HG03060 (cell line): ENCODE results near the gene DENND2D.

Experiments
- ATAC-seq: cut with Tn5 transposase; IDR thresholded peaks from one replicate; pipeline ENCODE4 v1.9.1; 2021; ENCODE audit warnings: low read depth, moderate number of reproducible peaks; ENCODE audit not compliant: unreplicated experiment

The DENND2D gene

GRCh38 chr1:111204201-111204982 is 3.9 kb upstream of the DENND2D start:
- no peak for ATAC-seq

- no peak for ATAC-seq
Measured at GRCh38 chr1:111203681-111204200, 3.3 kb upstream of the DENND2D start.

DNA sequence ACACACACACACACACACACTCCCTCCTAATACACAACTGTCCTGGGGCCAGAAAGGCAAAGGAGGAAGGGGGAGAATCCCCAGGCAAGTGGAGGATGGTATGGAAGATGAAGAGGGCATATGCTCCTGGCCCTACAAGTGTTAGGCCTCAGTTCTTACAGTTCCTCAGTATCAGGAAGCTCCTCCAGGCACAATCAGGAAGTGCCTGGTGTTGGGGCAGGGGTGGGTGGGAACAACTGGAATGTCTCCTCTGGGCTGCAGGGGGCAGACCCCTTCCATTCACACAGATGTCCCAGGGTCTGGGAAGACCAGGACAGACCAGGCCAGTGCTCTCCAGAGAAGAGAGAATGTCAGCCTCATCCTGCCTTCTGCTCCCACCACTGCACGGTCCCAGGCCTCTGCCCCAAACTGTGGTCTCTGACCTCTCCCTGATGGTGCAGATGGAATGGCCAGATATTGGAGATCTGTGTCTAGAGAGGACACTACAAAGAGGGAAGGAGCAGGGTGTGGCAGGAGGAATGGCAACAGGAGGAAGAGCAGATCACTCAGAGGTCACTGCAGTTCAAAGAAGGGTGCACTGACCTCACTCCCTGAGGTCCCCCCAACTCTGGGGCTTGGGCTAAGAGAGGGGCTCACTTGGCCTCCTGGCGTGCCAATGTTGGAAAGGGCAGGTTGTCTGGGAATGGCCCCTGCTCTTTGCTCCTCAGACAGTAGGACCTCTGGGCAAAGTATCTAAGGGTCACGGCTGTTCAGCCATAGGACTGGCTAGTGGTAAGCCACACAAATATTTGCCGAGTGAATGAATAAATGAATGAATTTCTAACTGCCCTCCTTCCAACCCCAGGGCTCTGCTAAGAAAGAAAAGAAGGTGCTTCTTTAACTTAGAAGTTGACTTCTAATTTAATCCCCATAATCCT is 2.5 kb upstream of the DENND2D start:
- ATAC-seq, result no peak

DNA sequence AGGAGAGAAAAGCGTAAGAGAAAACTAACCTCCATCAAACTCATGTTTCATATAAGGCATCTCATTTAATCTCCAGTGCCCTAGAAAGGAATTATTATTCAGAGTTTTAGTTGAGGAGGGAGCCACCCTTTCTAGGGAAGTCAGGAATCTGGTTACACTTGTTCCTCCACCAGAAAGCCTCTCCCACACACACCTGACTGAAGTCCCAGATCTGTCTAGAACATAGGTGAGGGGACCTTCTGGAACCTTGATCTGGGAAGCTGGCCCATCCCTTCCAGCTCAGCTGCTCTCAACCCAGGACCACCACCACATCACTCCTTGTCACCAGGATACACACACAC is 1.9 kb upstream of the DENND2D start:
- ATAC-seq, result no peak

DNA sequence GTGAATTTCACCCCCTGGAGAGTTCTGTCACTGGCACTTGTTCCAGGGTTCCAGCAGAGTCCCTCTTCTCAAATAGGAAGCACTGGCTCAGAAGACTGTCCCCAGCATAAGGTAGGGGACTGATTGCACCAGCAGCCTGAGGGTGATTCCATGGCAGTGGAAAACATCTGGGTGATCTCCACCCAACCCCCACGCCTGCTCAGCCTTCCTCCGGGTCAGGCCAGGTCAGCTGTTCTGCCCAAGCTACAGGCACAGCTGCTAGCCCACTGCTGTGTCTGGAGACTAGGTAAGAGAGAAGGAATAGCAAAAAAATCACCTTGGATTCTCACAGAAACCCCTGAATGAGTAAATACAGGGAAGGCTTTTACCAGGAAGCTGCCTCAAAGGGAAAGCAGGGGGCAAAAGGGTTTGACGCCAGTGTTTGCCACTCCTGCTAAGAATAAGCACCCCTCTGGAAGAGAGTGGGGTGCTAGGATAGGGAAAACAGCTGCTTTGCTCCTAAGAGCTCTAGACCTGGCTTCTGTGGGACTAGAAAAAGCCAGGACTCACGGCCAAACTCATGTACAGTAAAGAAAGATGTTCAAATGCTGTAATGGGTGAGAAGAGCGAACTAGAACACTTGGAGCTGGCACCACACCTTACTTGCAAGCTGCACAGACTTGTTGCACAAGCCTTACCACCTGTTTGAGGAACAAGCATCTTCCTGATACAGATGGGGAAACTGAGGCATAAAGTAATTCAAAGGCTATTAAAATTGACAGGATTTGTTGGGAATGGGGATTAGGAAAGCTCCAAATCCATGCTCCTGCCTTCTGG is 1.0 kb upstream of the DENND2D start:
- ATAC-seq, result no peak

- no peak for ATAC-seq
Measured at GRCh38 chr1:111200802-111201161, 336 bp upstream of the DENND2D start.

DNA sequence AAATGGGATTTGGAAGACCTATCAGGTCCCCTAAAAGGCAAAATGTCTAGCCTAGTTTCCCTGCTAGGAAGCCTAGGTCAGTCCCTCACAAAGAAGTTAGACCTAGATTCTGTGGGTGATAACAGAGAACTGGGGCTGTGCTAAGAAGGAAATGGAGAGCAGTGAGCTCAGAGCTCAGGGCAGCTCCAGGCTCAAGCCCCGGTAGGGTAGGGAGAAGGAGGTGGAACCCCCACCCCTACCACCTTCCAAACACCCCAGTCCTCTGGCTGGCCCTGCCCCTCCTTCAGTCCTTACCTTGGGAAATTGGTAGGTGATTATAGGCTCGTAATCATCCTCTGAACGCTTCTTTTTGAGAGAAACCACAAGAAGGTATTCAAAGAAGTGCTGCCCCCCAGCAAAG is 1.1 kb downstream of the DENND2D start:
- ATAC-seq, result no peak

DNA sequence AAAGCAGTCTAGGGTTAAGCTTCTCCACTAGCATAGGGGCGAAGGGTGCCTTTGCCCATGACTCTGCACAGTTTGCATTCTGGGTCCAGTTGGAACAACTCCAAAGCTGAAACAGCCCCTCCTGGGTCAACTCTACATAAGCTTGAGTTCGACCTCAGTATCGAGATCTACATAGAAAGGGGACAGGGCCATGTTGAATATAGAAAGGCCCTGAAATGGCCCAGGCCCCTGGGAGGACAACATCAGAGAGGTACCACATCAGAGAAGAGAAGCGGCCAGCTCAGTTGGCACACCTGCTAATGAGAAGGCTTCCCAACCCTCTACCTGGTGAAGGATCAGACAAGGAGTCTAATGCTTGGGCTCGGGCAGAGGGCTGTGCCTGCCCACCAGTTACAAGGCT is 1.6 kb downstream of the DENND2D start:
- no peak for ATAC-seq

DNA sequence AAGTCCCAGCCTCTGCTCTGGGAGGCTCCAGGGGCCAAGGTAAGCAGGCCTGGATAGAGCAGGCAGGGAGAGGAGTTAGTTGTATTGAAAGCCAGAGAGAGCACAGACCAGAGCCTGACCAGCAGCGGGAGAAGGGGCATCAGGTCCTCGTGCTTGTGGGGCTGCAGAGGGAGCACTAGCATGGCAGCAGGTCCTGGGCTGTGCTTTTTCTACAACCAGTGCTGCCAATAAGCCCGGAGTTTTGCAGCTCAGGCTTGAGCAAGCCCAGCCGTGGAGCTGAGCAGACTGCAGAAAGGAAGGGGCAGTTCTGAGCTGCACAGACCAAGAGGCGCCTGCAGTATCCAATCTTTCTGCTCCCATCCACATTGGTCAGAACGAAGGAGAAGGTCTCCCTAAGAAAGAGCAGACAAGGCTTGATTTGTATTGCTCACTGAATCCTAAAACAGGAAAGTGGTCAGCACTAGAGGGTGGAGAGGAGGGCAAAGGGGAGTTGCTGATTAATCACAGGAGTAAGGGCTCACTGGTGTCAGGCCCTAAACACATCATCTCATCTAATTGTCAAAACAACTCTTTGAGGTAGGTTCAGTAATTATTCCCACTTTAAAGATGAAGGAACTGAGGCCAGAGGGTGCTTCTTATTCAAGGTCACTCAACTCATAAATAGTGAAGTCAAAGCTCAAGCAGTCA is 2.7 kb downstream of the DENND2D start:
- ATAC-seq, result no peak

DNA sequence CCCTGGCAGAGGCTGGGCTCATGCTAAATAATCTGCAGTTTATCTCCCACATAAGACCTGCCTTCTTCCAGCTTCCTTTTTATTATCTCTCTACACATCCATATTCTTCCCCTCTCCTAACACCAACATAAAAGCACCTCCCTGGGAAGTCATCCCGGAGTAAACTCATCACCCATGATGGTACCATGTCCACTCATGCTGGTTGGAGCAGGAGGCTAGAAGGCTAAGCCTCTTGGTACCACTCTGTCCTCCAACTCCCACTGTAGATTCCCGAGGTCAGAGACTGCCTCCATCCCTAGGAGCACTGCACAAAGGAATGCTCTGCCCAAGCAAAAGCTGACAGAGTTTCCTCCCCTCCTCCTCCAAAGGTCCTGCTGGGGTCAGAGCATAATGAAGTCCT is 4.2 kb downstream of the DENND2D start:
- ATAC-seq, result no peak

DNA sequence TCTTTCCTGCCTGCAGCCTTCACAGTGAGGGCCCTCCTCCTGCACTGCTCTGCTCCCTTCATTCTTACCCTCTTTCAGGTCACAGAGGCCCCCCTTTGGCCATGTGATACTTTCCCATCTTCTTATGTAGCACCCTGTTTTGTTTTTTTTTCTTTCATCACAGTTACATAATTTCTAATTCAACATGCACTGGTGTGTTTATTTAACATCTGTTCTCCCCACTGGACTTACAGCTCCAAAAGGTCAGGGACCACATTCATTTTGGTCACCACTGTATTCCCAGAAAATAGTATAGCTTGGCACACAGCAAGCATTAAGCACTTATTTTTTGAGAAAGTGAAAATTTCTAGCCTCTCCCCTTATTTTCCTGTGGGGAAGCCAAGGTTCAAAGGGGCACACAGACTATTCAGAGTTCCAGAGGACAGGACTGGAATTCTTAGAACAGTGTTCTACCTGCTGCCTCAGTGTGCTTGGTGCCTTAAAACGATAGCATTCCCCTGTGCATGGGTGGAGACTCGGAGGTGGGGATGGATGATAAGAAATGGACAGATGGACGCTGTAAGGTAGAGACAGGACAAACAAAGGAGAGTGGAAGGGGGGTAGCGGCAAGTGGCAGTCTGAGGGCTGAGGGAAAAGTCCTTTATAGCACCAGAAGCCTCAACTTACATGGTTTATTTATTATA is 5.3 kb downstream of the DENND2D start:
- no peak for ATAC-seq

GRCh38 chr1:111193712-111194480 is 6.5 kb downstream of the DENND2D start:
- ATAC-seq, result no peak

DNA sequence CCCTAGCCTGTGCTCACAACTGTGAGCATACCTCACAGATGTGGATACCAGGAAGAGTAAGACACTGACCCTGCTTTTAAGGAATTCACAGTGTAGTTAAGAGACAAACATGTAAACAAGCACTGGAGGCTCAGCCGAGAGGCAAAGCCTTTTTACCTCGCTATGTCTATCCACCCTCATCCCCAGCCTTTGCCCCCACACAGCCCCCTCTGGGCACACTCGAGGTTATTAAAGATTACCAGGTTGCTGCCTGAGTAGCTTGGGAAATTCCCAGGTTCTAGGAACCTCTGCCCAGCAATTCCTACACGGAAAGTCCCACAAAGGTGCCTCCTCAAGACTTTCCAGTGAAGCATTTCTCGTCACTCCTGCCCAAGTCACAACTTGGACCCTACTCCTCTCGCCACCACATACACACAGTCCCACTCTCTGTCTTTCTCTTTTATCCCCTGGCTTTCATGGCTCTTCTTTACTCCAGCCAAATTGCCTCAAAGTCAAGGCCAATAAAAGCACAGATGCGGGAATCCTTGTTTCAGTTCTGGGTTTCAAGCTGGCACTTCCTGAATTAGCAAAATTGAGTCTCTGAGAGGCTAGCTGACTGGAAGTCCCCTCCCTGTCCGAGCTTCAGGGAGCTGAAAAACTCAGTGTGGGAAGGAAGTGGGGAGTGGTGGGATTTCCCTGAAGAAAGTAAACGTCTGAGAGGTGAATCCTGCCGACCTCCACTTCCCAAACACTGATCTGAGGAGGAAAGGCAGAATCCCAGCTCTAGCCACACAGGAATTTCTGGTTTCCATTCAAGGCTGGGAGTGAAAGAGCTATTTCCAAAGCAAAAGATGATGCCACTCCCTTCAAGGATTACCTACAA is 7.6 kb downstream of the DENND2D start:
- no peak for ATAC-seq

DNA sequence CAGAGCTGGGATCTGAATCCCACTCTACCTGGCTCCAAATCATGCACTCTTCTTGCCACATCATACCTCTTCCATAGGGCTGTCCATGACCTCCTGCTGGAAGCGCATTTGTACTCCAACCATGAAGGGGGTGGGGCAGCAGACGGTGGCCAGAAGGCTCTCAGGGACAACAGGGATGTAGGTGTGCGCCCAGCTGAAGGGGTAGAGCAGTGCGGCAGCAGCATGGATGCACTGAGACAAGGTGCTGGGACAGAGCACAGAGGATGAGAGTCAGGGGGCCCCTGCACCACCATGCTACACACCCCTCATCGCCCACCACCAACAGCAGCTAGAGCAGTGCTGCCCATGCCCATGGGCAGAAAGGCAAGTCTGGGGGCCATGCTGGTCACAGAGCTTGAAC is 8.4 kb downstream of the DENND2D start:
- no peak for ATAC-seq

GRCh38 chr1:111191496-111191895 is 8.9 kb downstream of the DENND2D start:
- ATAC-seq, result no peak

GRCh38 chr1:111190931-111191451 is 9.5 kb downstream of the DENND2D start:
- no peak for ATAC-seq

- no peak for ATAC-seq
Measured at GRCh38 chr1:111184663-111185062, 15.8 kb downstream of the DENND2D start.
